PC-9 (cell line): ENCODE measurements around the gene RAB11FIP5. TPM values are rescaled to one million over a fixed set of nuclear protein-coding genes. Genes with fewer than 3 reads are reported as not detected.

Experiments
- BruUV-seq: library from RNA; stranded (reverse); fragments of 400-500 nt; replicated peaks from 2 replicates; lab custom pipeline; 2021; lab: Mats Ljungman, UMichigan
- CTCF ChIA-PET: fragments of 300-600 bp; sonication (Branson Sonifier 250); formaldehyde crosslinking; loops from one replicate; lab custom pipeline; 2022; ENCODE audit warnings: antibody characterized with exemption; lab: Charles Lee
- POLR2A ChIA-PET: fragments of 300-600 bp; sonication (Branson Sonifier 250); formaldehyde crosslinking; loops from one replicate; lab custom pipeline; 2022; ENCODE audit warnings: antibody characterized with exemption; ENCODE audit not compliant: unreplicated experiment; lab: Charles Lee
- DNase-seq, 2 experiments: peaks; one replicate each; pipeline versions ENCODE4 v3.0.0 to v3.0.0-alpha.2; 2015 to 2022; ENCODE audit warnings: mixed read lengths in 1 of 2
- H2AFZ ChIP-seq: fragments of 200-600 bp; sonication (generic); 2 replicates; pipeline ENCODE4 v1.8.1; 2017; ENCODE audit warnings: antibody characterized with exemption
- H3F3A ChIP-seq: fragments of 200-600 bp; sonication (generic); 2 replicates; pipeline ENCODE4 v1.8.1; 2017; ENCODE audit warnings: antibody characterized with exemption, mild to moderate bottlenecking, low read depth; ENCODE audit not compliant: insufficient read depth
- H3K27ac ChIP-seq: fragments of 200-600 bp; sonication (generic); 2 replicates; pipeline ENCODE4 v1.6.1; 2016; ENCODE audit warnings: mixed run types
- H3K27me3 ChIP-seq: fragments of 200-600 bp; sonication (generic); 2 replicates; pipeline ENCODE4 v1.6.1; 2016; ENCODE audit warnings: low read depth, mixed run types; ENCODE audit not compliant: insufficient read depth
- H3K36me3 ChIP-seq: fragments of 200-600 bp; sonication (generic); 2 replicates; pipeline ENCODE4 v1.6.1; 2016; ENCODE audit warnings: low read depth, mixed run types
- H3K4me1 ChIP-seq: fragments of 200-600 bp; sonication (generic); replicated peaks from 2 replicates; pipeline ENCODE4 v1.6.1; 2016; ENCODE audit warnings: mixed run types; ENCODE audit not compliant: insufficient read depth
- H3K4me2 ChIP-seq: fragments of 200-600 bp; sonication (generic); 2 replicates; pipeline ENCODE4 v1.6.1; 2017; ENCODE audit warnings: mixed run types
- H3K4me3 ChIP-seq: fragments of 200-600 bp; sonication (generic); 2 replicates; pipeline ENCODE4 v1.6.1; 2016; ENCODE audit warnings: mixed run types
- H3K79me2 ChIP-seq: fragments of 200-600 bp; sonication (generic); 2 replicates; pipeline ENCODE4 v1.6.1; 2017; ENCODE audit warnings: low read depth, mixed run types
- H3K9me2 ChIP-seq: fragments of 200-600 bp; sonication (generic); 2 replicates; pipeline ENCODE4 v1.8.1; 2017; ENCODE audit warnings: mild to moderate bottlenecking; ENCODE audit not compliant: insufficient read depth
- H3K9me3 ChIP-seq: fragments of 200-600 bp; sonication (generic); 2 replicates; pipeline ENCODE4 v1.8.1; 2016; ENCODE audit warnings: low read depth; ENCODE audit not compliant: insufficient read depth
- H4K20me1 ChIP-seq: fragments of 200-600 bp; sonication (generic); 2 replicates; pipeline ENCODE4 v1.8.1; 2017; ENCODE audit not compliant: insufficient read depth
- EZH2 ChIP-seq: fragments of 200-600 bp; sonication (generic); IDR thresholded peaks from 2 replicates; pipeline ENCODE4 v1.8.0; 2017; ENCODE audit warnings: antibody characterized with exemption, low read depth
- intact Hi-C: fragments of 100-400 bp; cut with micrococcal nuclease; formaldehyde crosslinking; loops from one replicate; pipeline ENCODE4 v1.10.0; 2022; ENCODE audit not compliant: unreplicated experiment
- total RNA-seq: library from RNA; stranded (reverse); gene quantifications from 2 replicates; pipeline ENCODE4 v1.2.3, GENCODE V29; 2021
- TF ChIP-seq, protein P1 (sequence below): fragments of 200-600 bp; sonication (generic); conservative IDR thresholded peaks from 2 replicates; pipeline ENCODE4 v1.6.1; 2017; ENCODE audit warnings: mixed run types, antibody characterized with exemption, mild to moderate bottlenecking, moderate library complexity

The RAB11FIP5 gene
- total RNA-seq, 1 experiment from 2014 or later: 25.0 TPM

DNA sequence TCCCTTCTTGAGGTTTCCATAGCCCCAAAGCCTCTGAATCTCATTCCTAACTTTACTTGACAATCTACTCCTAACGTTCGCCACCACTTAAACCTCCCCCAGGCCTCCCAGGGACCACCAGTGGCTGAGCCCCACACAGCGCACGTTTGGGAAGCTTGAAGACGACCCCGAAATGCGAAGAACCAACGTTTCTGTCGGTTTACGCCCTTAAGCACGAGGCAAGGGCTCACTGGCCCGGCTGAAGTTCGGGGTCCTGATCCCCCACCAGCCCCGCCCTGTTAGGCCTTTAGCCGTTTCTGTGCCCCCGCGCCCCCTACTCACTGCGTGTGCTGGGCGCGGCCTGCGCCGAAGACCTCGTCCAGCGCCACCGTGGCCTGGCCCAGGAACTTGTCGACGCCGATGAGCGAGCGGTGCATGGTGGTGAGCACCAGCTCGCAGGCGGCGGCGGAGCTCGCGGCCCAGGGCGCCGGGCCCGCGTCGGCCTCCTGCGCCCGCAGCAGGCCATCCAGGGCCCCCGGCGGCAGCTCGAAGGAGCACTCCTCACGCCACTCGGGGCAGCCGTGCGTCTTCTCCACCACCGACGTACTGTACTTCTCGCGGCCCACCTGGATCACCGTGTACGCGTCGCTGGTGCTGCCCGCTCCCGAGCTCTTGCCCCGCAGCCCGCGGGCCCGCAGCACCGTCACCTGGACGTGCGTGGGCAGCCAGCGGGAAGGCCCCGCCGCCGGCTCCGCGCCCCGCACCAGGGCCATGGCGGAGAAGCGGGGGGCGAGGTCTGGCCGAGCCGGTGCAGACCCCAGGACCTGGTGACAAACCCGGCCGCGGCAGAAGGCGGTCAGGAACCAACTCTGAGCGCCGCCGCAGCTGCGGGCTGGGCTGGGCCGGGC, 479 bp downstream of the RAB11FIP5 start:
- Histone ChIP-seq H3K27me3 (no peaks in the 10 kb centered on the region), H3K4me1 (peaks cover 20% of the 10 kb centered on the region), H3K79me2 (peaks cover 50% of the 10 kb centered on the region), H3K4me2 (peak overlapping the region; percentile 98), H3F3A (peaks cover 31% of the 10 kb centered on the region), H4K20me1 (0 out of 2 replicates have a peak, but pooled peaks cover under 1% of the 10 kb centered on the region), H3K36me3 (no peaks in the 10 kb centered on the region), H2AFZ (peak overlapping the region; percentile 99), H3K9me2 (no peaks in the 10 kb centered on the region), H3K27ac (peak overlapping the region; percentile 57), H3K4me3 (peak overlapping the region; percentile 96), H3K9me3 (no peaks in the 10 kb centered on the region)
- intact Hi-C loops: no loop called here
- no peak for TF ChIP-seq EZH2
- TF ChIP-seq, protein P1, sequence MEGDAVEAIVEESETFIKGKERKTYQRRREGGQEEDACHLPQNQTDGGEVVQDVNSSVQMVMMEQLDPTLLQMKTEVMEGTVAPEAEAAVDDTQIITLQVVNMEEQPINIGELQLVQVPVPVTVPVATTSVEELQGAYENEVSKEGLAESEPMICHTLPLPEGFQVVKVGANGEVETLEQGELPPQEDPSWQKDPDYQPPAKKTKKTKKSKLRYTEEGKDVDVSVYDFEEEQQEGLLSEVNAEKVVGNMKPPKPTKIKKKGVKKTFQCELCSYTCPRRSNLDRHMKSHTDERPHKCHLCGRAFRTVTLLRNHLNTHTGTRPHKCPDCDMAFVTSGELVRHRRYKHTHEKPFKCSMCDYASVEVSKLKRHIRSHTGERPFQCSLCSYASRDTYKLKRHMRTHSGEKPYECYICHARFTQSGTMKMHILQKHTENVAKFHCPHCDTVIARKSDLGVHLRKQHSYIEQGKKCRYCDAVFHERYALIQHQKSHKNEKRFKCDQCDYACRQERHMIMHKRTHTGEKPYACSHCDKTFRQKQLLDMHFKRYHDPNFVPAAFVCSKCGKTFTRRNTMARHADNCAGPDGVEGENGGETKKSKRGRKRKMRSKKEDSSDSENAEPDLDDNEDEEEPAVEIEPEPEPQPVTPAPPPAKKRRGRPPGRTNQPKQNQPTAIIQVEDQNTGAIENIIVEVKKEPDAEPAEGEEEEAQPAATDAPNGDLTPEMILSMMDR: peak; percentile 17; the same call in 1 of the 2 replicates
- peak in 1 of 2 experiments; percentile 31 for DNase-seq
- no TSS peak for BruUV-seq
- POLR2A ChIA-PET: interaction anchor here (0.7 kb wide), 2 partner anchors 105 to 1665 kb away, joined by 5 read pairs; no protein-coding TSS in a partner anchor
- CTCF ChIA-PET: interaction anchor here (0.5 to 1.4 kb wide), 4 partner anchors 40 to 996 kb away, joined by 3 to 5 read pairs (median 4); no protein-coding TSS in a partner anchor

DNA sequence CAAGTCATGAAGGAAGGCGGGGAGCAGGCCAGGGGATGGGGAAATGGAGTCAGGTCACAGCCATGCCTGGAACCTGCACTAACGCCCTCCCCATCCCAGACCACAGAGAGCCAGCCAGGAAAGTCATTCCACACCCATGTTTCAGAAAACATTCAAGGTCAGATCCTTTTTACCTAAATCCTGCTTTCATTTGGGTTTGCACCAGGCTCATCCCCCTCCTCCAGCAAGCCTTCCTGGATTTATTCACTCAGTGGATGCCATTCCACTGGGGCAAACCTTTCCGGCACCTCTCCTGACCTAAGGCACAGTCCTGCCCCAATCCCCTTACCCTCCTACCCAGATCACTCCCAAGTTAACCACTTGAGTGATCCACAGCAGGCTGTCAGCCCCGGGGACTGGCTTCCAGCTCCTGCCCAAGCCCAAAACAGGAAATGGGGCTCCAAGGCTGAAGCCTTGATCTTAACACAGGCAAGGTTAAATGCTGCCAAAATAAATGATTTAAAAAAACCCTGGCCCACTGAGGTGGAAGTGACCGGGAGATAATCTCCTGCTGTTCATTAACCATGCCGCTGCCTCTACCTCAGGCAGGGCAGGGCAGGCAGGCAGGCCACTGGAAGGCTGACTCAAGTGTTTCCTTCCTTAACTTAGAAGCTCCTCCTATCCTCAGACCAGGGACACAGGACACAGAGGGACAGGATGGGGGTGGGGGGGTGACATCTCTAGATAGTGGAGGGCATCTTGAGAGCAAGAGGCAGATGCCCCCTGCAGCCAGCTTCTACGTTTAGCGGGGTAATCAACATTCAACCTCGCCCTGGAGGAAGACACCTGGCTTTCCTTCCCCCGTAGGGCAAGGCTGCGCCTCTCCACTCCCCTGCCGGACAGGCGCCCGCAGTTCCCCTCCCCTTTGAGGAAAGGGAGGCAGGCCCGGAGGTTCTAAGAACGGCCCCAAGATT, 1.4 kb downstream of the RAB11FIP5 start:
- ChIA-PET CTCF (interaction anchor here (0.5 to 1.4 kb wide), 7 partner anchors 22 to 995 kb away, joined by 3 to 15 read pairs (median 4); no protein-coding TSS in a partner anchor), POLR2A (interaction anchor here (0.6 to 0.7 kb wide), 2 partner anchors 46 to 1664 kb away, joined by 5 to 8 read pairs; no protein-coding TSS in a partner anchor)
- TF ChIP-seq, protein P1: 0 out of 2 replicates have a peak, but pooled peaks have one; percentile 5
- no peak for TF ChIP-seq EZH2
- H3K4me3 ChIP-seq: peak overlapping the region; percentile 96
- H3K4me2 ChIP-seq: peak overlapping the region; percentile 98
- no peaks in the 10 kb centered on the region for H3K36me3 ChIP-seq
- DNase-seq: peak; percentile 57 to 60
- H3K9me2 ChIP-seq: no peaks in the 10 kb centered on the region
- H3K79me2 ChIP-seq: peaks cover 59% of the 10 kb centered on the region
- peaks cover 31% of the 10 kb centered on the region for H3F3A ChIP-seq
- H3K9me3 ChIP-seq: no peaks in the 10 kb centered on the region
- peaks cover 4% of the 10 kb centered on the region; the same call in 1 of the 2 replicates for H4K20me1 ChIP-seq
- intact Hi-C loops: no loop called here
- H3K27me3 ChIP-seq: no peaks in the 10 kb centered on the region
- BruUV-seq: TSS peak; percentile 41
- peak overlapping the region; percentile 57 for H3K27ac ChIP-seq
- peak overlapping the region; percentile 99 for H2AFZ ChIP-seq
- peaks cover 20% of the 10 kb centered on the region for H3K4me1 ChIP-seq
